Progenitor cell of endocrine pancreas (in vitro differentiated cells): ENCODE results near the gene TMTC1. TPM values are rescaled to one million over a fixed set of nuclear protein-coding genes. Genes with fewer than 3 reads are reported as not detected.

ENCODE experiments used
- DNase-seq: peaks from one replicate; pipeline ENCODE4 v3.0.0; 2021; ENCODE audit warnings: low spot score; ENCODE audit not compliant: unreplicated experiment
- H3K27ac Mint-ChIP-seq: 2 replicates; pipeline ENCODE4 v1.8.0; 2021; ENCODE audit warnings: mild to moderate bottlenecking, moderate library complexity, mixed read lengths
- H3K27me3 Mint-ChIP-seq: 2 replicates; pipeline ENCODE4 v1.8.0; 2021; ENCODE audit warnings: mixed read lengths
- H3K36me3 Mint-ChIP-seq: 2 replicates; pipeline ENCODE4 v1.8.0; 2022; ENCODE audit warnings: mixed read lengths; ENCODE audit not compliant: insufficient read depth
- H3K4me1 Mint-ChIP-seq: 2 replicates; pipeline ENCODE4 v1.8.0; 2021; ENCODE audit warnings: low read depth, mixed read lengths
- H3K4me3 Mint-ChIP-seq: 2 replicates; pipeline ENCODE4 v1.8.0; 2021; ENCODE audit warnings: low read depth, mild to moderate bottlenecking, moderate library complexity, mixed read lengths
- H3K9me3 Mint-ChIP-seq: 2 replicates; pipeline ENCODE4 v1.8.0; 2021; ENCODE audit warnings: low read depth, mixed read lengths
- CTCF ChIP-seq: fragments of 200-600 bp; sonication (generic); IDR thresholded peaks from one replicate; pipeline ENCODE4 v1.5.0; 2021; ENCODE audit warnings: antibody characterized with exemption, mild to moderate bottlenecking; ENCODE audit not compliant: unreplicated experiment
- total RNA-seq: library from RNA; stranded (reverse); gene quantifications from 2 replicates; pipeline ENCODE4 v1.2.1, GENCODE V29; 2021

The TMTC1 gene
- total RNA-seq, 1 donor from 2014 or later = 19.2 TPM

GRCh38 chr12:29780084-29780483 lies 3.7 kb downstream of the TMTC1 start:
- H3K27ac Mint-ChIP-seq = no peak overlapping the region
- peaks cover 12% of the 10 kb centered on the region for H3K27me3 Mint-ChIP-seq
- no peak for TF ChIP-seq CTCF
- peaks cover 12% of the 10 kb centered on the region for H3K9me3 Mint-ChIP-seq
- no peak for DNase-seq
- peaks cover 17% of the 10 kb centered on the region for H3K4me1 Mint-ChIP-seq
- peaks cover 6% of the 10 kb centered on the region for H3K36me3 Mint-ChIP-seq
- no peak overlapping the region for H3K4me3 Mint-ChIP-seq

DNA sequence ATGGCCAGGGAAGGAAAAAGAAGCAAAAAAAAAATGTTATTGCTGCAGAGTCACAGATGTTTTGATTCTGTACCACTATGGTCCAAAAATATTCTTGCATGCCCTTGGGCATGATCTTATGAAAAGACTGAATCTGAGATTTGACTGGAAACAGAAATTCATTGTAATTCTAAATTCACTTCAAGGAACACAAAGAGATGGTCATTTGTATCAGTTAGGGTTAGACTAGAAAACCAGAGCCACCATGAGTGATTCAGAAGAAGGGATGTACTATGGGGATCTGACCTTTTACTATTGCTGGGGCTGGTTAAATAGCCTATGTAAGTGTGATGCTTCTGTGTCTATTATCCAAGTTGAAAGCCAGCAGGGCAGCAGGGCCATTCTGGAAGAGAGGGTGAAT lies 5.2 kb downstream of the TMTC1 start:
- H3K27ac Mint-ChIP-seq = no peak overlapping the region
- H3K4me3 Mint-ChIP-seq = no peak overlapping the region
- peaks cover 12% of the 10 kb centered on the region for H3K27me3 Mint-ChIP-seq
- peaks cover 17% of the 10 kb centered on the region for H3K9me3 Mint-ChIP-seq
- DNase-seq = no peak
- TF ChIP-seq CTCF = no peak
- peaks cover 14% of the 10 kb centered on the region for H3K4me1 Mint-ChIP-seq
- H3K36me3 Mint-ChIP-seq = peaks cover 9% of the 10 kb centered on the region

DNA sequence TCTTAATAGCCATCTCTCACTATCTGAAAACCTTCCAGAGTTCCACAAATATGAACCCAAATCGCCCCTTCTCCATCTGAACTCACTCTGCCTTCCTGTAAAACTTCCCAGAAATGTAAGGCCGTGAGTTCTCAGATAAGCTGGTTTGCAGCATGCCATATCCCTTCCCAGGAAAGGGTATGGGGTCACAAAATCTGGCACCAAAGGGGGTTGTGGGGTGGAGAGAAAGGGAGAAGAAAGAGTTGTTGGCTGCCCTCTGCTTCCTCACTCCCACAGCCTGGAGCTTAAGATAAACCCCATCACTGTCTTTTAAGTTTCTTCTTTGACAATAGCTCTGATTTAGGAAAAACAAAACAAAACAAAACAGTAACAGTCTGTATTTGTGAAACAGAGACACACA lies 10.7 kb downstream of the TMTC1 start:
- Mint-ChIP-seq H3K4me1 (peaks cover 8% of the 10 kb centered on the region), H3K36me3 (peaks cover 9% of the 10 kb centered on the region), H3K9me3 (peaks cover 13% of the 10 kb centered on the region), H3K4me3 (no peak overlapping the region), H3K27me3 (no peaks in the 10 kb centered on the region), H3K27ac (no peak overlapping the region)
- no peak for TF ChIP-seq CTCF
- DNase-seq = no peak

DNA sequence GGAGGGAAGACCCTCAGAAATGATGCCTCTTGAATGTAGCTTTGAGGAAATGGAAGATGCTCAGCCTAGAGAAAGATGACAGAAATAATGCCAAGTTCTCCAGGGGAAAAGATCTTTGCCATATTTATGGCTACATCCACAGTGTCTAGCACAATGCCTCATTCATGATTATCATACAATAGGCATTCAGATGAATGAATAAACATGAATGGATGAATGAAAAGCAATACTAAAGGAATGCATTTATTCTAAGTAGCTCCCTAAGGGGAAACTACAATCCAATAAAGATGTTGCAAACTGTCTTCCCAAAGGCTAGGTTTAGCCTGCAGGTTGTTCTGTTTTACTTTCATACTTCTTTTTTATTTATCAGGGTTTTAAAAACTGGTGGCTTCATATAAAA lies 12.0 kb downstream of the TMTC1 start:
- H3K36me3 Mint-ChIP-seq = peaks cover 9% of the 10 kb centered on the region
- peaks cover 13% of the 10 kb centered on the region for H3K9me3 Mint-ChIP-seq
- no peak for TF ChIP-seq CTCF
- no peak overlapping the region for H3K4me3 Mint-ChIP-seq
- DNase-seq = no peak
- no peak overlapping the region for H3K27ac Mint-ChIP-seq
- no peaks in the 10 kb centered on the region for H3K27me3 Mint-ChIP-seq
- H3K4me1 Mint-ChIP-seq = peaks cover 10% of the 10 kb centered on the region

- H3K9me3 Mint-ChIP-seq = peaks cover 10% of the 10 kb centered on the region
Measured at GRCh38 chr12:29771165-29771564, 12.6 kb downstream of the TMTC1 start.

More at GRCh38 chr12:29771165-29771564, 12.6 kb downstream of the TMTC1 start:
- no peak for TF ChIP-seq CTCF
- H3K36me3 Mint-ChIP-seq = peaks cover 7% of the 10 kb centered on the region
- no peaks in the 10 kb centered on the region for H3K27me3 Mint-ChIP-seq
- no peak overlapping the region for H3K4me3 Mint-ChIP-seq
- H3K4me1 Mint-ChIP-seq = peaks cover 8% of the 10 kb centered on the region
- no peak for DNase-seq
- no peak overlapping the region for H3K27ac Mint-ChIP-seq
